WTC11 (cell line): ENCODE results near the gene RAB6A. TPM values are rescaled to one million over a fixed set of nuclear protein-coding genes. Genes with fewer than 3 reads are reported as not detected.

Experiments
- ATAC-seq: fragments of 200-7000 bp; cut with Tn5 transposase; 2 replicates; pipeline ENCODE4 v1.10.0; 2021; ENCODE audit warnings: mild to moderate bottlenecking, moderate library complexity
- CTCF ChIA-PET: fragments of 300-600 bp; sonication (Branson Sonifier 250); formaldehyde crosslinking; loops from one replicate; lab custom pipeline; 2021; ENCODE audit warnings: antibody characterized with exemption; lab: Charles Lee
- POLR2A ChIA-PET: fragments of 350-600 bp; sonication (Branson Sonifier 250); formaldehyde crosslinking; loops from one replicate; lab custom pipeline; 2021; ENCODE audit warnings: antibody characterized with exemption; lab: Charles Lee
- DNase-seq: peaks from one replicate; pipeline ENCODE4 v3.0.0; 2021; ENCODE audit warnings: low spot score
- H3K27ac Mint-ChIP-seq: 2 replicates; pipeline ENCODE4 v1.8.0; 2021; ENCODE audit warnings: mixed read lengths
- H3K27me3 Mint-ChIP-seq: 2 replicates; pipeline ENCODE4 v1.8.0; 2021; ENCODE audit warnings: low read depth, mild to moderate bottlenecking, moderate library complexity, mixed read lengths
- H3K36me3 Mint-ChIP-seq: 2 replicates; pipeline ENCODE4 v1.8.0; 2021; ENCODE audit warnings: mixed read lengths
- H3K4me1 Mint-ChIP-seq: 2 replicates; pipeline ENCODE4 v1.8.0; 2022; ENCODE audit warnings: mixed read lengths
- H3K4me3 Mint-ChIP-seq: 2 replicates; pipeline ENCODE4 v1.8.0; 2021; ENCODE audit warnings: mild to moderate bottlenecking, moderate library complexity, mixed read lengths
- H3K9me3 Mint-ChIP-seq: 2 replicates; pipeline ENCODE4 v1.8.0; 2021; ENCODE audit warnings: mixed read lengths
- E2F1 ChIP-seq: sonication (generic); formaldehyde crosslinking; IDR thresholded peaks from 2 replicates; pipeline ENCODE4 v1.8.0; 2022; ENCODE audit warnings: mild to moderate bottlenecking, missing genetic modification reagents
- EMX1 ChIP-seq: fragments of 250-450 bp; sonication (Bioruptor Pico); IDR thresholded peaks from 2 replicates; pipeline ENCODE4 v1.8.0; 2021; ENCODE audit warnings: mild to moderate bottlenecking
- GABPB1 ChIP-seq: sonication (generic); formaldehyde crosslinking; IDR thresholded peaks from 2 replicates; pipeline ENCODE4 v1.8.1; 2023; ENCODE audit warnings: mild to moderate bottlenecking, missing genetic modification reagents
- HMGA2 ChIP-seq: fragments of 250-450 bp; sonication (Bioruptor Pico); IDR thresholded peaks from 2 replicates; pipeline ENCODE4 v1.4.0; 2021; ENCODE audit warnings: mild to moderate bottlenecking, moderate library complexity
- JAZF1 ChIP-seq: fragments of 250-450 bp; sonication (Bioruptor Pico); IDR thresholded peaks from 2 replicates; pipeline ENCODE4 v1.9.0; 2021; ENCODE audit warnings: moderate library complexity, mild to moderate bottlenecking, inconsistent platforms
- KAT7 ChIP-seq: sonication (generic); formaldehyde crosslinking; IDR thresholded peaks from 2 replicates; pipeline ENCODE4 v1.8.1; 2023; ENCODE audit warnings: missing genetic modification reagents, mild to moderate bottlenecking, borderline replicate concordance
- MXD4 ChIP-seq: fragments of 250-450 bp; sonication (Bioruptor Pico); IDR thresholded peaks from 2 replicates; pipeline ENCODE4 v1.8.0; 2021; ENCODE audit warnings: mild to moderate bottlenecking, moderate library complexity, borderline replicate concordance
- NFE2L1 ChIP-seq: sonication (generic); formaldehyde crosslinking; IDR thresholded peaks from 2 replicates; pipeline ENCODE4 v1.8.1; 2023; ENCODE audit warnings: missing genetic modification reagents
- NR2C2 ChIP-seq: sonication (generic); formaldehyde crosslinking; IDR thresholded peaks from 2 replicates; pipeline ENCODE4 v1.8.0; 2022; ENCODE audit warnings: mild to moderate bottlenecking, missing genetic modification reagents
- NR3C1 ChIP-seq: sonication (generic); formaldehyde crosslinking; conservative IDR thresholded peaks from 2 replicates; pipeline ENCODE4 v1.8.1; 2023; ENCODE audit warnings: low read depth, mild to moderate bottlenecking, missing genetic modification reagents
- OVOL2 ChIP-seq: fragments of 250-450 bp; sonication (Bioruptor Pico); IDR thresholded peaks from 2 replicates; pipeline ENCODE4 v1.9.0; 2021; ENCODE audit warnings: mild to moderate bottlenecking, borderline replicate concordance
- SMAD3 ChIP-seq: sonication (generic); formaldehyde crosslinking; IDR thresholded peaks from 2 replicates; pipeline ENCODE4 v1.8.0; 2022; ENCODE audit warnings: missing genetic modification reagents, mild to moderate bottlenecking, borderline replicate concordance
- SMAD4 ChIP-seq: sonication (generic); formaldehyde crosslinking; IDR thresholded peaks from 2 replicates; pipeline ENCODE4 v1.8.0; 2022; ENCODE audit warnings: mild to moderate bottlenecking, missing genetic modification reagents
- TCF7 ChIP-seq: sonication (generic); formaldehyde crosslinking; IDR thresholded peaks from 2 replicates; pipeline ENCODE4 v1.8.0; 2022; ENCODE audit warnings: mild to moderate bottlenecking, low read depth, missing genetic modification reagents, moderate library complexity
- ZNF281 ChIP-seq: sonication (generic); formaldehyde crosslinking; IDR thresholded peaks from 2 replicates; pipeline ENCODE4 v1.8.0; 2023; ENCODE audit warnings: mild to moderate bottlenecking, missing genetic modification reagents
- ZNF396 ChIP-seq: fragments of 250-450 bp; sonication (Bioruptor Pico); IDR thresholded peaks from 2 replicates; pipeline ENCODE4 v1.8.0; 2021; ENCODE audit warnings: mild to moderate bottlenecking, moderate library complexity, borderline replicate concordance
- total RNA-seq: library from RNA; stranded (reverse); gene quantifications from 3 replicates; pipeline ENCODE4 v1.2.3, GENCODE V29; 2021
- TF ChIP-seq, protein P1 (sequence below): sonication (generic); formaldehyde crosslinking; IDR thresholded peaks from 2 replicates; pipeline ENCODE4 v1.8.1; 2023; ENCODE audit warnings: mild to moderate bottlenecking, moderate library complexity, missing genetic modification reagents
- TF ChIP-seq, protein P2 (sequence below): fragments of 250-450 bp; sonication (Bioruptor Pico); conservative IDR thresholded peaks from 2 replicates; pipeline ENCODE4 v1.9.0; 2021; ENCODE audit warnings: mild to moderate bottlenecking
- TF ChIP-seq, protein P3 (sequence below): sonication (generic); formaldehyde crosslinking; IDR thresholded peaks from 2 replicates; pipeline ENCODE4 v1.8.1; 2023; ENCODE audit warnings: mild to moderate bottlenecking, missing genetic modification reagents

Gene RAB6A
- total RNA-seq, 1 experiment from 2014 or later: 107 TPM

DNA sequence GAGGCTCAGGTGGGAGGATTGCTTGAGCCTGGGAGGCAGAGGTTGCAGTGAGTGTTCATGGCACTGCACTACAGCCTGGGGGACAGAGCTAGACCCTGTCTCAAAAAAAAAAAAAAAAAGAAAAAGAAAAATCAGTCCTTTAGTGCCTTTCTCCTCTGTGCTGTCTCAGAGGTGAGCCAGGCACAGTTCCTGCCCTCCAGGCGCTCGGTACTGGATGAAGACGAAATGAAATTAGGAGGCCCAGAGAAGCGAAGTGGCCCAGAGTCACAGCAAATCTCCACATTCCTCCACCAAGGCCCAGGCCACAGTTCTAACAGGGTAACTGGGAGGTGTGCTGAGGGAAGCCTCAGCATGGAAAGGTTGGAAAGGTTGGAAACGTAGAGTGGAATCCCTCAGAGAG lies 109.6 kb downstream of the RAB6A start:
- Mint-ChIP-seq H3K27ac (no peak overlapping the region), H3K36me3 (no peaks in the 10 kb centered on the region), H3K4me1 (peaks cover 34% of the 10 kb centered on the region), H3K9me3 (no peaks in the 10 kb centered on the region), H3K4me3 (no peak overlapping the region), H3K27me3 (peaks cover 96% of the 10 kb centered on the region)
- ATAC-seq: no peak
- TF ChIP-seq MXD4 (CRISPR knock-in tag) (no peak), NFE2L1 (CRISPR knock-in tag) (no peak), SMAD3 (CRISPR knock-in tag) (no peak), GABPB1 (CRISPR knock-in tag) (no peak), OVOL2 (CRISPR knock-in tag) (no peak)
- ChIA-PET POLR2A (no interaction called here), CTCF (no interaction called here)
- DNase-seq: no peak

- no peak for ATAC-seq
- CTCF ChIA-PET: interaction anchor here (0.6 to 8.9 kb wide), 5 partner anchors 11 to 299 kb away, joined by 3 to 96 read pairs (median 4); no protein-coding TSS in a partner anchor
Measured at GRCh38 chr11:73650400-73650799, 110.5 kb downstream of the RAB6A start.

DNA sequence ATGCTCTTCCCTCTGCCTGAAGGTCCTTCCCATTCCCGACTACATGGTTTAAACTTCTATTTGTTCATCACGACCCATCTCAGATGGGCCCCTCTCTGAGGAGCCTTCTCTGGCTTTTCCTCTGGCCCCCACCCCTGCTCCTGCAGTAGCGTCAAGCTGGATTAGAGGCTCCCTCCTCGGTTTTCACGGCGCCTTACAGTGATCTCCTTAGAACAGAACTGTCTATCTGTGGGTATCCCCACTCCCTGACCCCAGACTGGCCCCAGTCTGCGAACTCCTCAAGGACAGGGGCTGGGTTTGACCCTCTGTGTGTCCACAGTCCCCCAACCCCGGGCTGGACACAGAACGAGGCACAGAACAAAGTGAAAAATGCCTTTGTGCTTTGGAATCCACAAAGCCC lies 111.7 kb downstream of the RAB6A start:
- POLR2A ChIA-PET: no interaction called here
- 0 out of 2 replicates have a peak overlapping the region, but pooled peaks have one; percentile 32 for H3K4me3 Mint-ChIP-seq
- no peaks in the 10 kb centered on the region for H3K9me3 Mint-ChIP-seq
- H3K4me1 Mint-ChIP-seq: peaks cover 45% of the 10 kb centered on the region
- no peak for ATAC-seq
- DNase-seq: no peak
- no peaks in the 10 kb centered on the region for H3K36me3 Mint-ChIP-seq
- H3K27ac Mint-ChIP-seq: no peak overlapping the region
- H3K27me3 Mint-ChIP-seq: peaks cover 96% of the 10 kb centered on the region
- CTCF ChIA-PET: interaction anchor here (1.2 to 8.9 kb wide), 4 partner anchors 12 to 298 kb away, joined by 3 to 104 read pairs (median 50); no protein-coding TSS in a partner anchor
- TF ChIP-seq ZNF281 (CRISPR knock-in tag) (no peak), GABPB1 (CRISPR knock-in tag) (no peak), OVOL2 (CRISPR knock-in tag) (no peak), KAT7 (no peak), EMX1 (CRISPR knock-in tag) (no peak), NR3C1 (no peak)
- TF ChIP-seq, protein P1, sequence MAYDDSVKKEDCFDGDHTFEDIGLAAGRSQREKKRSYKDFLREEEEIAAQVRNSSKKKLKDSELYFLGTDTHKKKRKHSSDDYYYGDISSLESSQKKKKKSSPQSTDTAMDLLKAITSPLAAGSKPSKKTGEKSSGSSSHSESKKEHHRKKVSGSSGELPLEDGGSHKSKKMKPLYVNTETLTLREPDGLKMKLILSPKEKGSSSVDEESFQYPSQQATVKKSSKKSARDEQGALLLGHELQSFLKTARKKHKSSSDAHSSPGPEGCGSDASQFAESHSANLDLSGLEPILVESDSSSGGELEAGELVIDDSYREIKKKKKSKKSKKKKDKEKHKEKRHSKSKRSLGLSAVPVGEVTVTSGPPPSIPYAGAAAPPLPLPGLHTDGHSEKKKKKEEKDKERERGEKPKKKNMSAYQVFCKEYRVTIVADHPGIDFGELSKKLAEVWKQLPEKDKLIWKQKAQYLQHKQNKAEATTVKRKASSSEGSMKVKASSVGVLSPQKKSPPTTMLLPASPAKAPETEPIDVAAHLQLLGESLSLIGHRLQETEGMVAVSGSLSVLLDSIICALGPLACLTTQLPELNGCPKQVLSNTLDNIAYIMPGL (CRISPR knock-in tag): no peak

More at GRCh38 chr11:73650400-73650799, 110.5 kb downstream of the RAB6A start:
- Mint-ChIP-seq H3K27me3 (peaks cover 96% of the 10 kb centered on the region), H3K4me3 (no peak overlapping the region), H3K9me3 (no peaks in the 10 kb centered on the region), H3K4me1 (peaks cover 40% of the 10 kb centered on the region), H3K36me3 (no peaks in the 10 kb centered on the region), H3K27ac (no peak overlapping the region)
- TF ChIP-seq E2F1 (CRISPR knock-in tag) (no peak), HMGA2 (CRISPR knock-in tag) (no peak), SMAD4 (CRISPR knock-in tag) (no peak), JAZF1 (no peak), NR2C2 (CRISPR knock-in tag) (no peak), ZNF396 (CRISPR knock-in tag) (no peak), TCF7 (no peak)
- TF ChIP-seq, protein P1 (CRISPR knock-in tag): no peak
- TF ChIP-seq, protein P2, sequence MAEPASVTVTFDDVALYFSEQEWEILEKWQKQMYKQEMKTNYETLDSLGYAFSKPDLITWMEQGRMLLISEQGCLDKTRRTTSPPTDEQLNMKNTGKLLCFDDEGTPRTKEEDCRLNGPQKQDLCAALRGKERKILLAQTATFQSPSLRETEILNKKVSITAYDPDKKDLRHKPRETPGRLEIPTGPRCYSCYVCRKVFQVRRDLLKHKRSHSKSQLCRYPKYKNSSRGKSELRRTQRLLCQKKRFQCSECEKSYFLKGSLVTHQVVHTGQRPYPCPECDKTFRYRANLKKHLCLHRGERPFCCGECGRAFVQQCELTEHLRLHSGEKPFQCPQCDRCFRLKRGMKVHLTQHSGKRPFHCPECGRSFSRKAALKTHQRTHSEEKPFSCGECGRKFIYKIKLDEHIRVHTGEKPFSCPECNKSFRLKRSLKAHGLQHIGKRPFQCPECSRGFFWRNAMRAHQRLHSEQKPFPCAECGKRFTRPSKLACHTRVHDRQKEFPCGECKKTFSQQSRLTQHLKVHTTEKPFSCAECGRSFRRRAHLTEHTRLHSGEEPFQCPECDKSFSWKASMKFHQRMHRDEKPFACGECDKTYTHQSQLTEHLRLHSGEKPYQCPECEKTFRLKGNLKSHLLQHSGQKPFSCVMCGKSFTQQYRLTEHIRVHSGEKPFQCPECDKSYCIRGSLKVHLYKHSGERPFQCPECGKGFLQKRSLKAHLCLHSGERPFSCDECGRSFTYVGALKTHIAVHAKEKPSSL (CRISPR knock-in tag): no peak
- TF ChIP-seq, protein P3, sequence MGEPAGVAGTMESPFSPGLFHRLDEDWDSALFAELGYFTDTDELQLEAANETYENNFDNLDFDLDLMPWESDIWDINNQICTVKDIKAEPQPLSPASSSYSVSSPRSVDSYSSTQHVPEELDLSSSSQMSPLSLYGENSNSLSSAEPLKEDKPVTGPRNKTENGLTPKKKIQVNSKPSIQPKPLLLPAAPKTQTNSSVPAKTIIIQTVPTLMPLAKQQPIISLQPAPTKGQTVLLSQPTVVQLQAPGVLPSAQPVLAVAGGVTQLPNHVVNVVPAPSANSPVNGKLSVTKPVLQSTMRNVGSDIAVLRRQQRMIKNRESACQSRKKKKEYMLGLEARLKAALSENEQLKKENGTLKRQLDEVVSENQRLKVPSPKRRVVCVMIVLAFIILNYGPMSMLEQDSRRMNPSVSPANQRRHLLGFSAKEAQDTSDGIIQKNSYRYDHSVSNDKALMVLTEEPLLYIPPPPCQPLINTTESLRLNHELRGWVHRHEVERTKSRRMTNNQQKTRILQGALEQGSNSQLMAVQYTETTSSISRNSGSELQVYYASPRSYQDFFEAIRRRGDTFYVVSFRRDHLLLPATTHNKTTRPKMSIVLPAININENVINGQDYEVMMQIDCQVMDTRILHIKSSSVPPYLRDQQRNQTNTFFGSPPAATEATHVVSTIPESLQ (CRISPR knock-in tag): no peak
- POLR2A ChIA-PET: no interaction called here
- no peak for DNase-seq
